Activated CD4-positive, alpha-beta memory T cell treated with anti-CD3 and anti-CD28 coated beads, Interleukin-2, amount 10 ng/mL, durations not matched to agents 7 days and 5 days (primary cell): Measurements from ENCODE around the gene TJAP1. TPM values are rescaled to one million over a fixed set of nuclear protein-coding genes. Genes with fewer than 3 reads are reported as not detected.

Source experiments
- CTCF ChIA-PET: fragments of 350-600 bp; sonication (Branson Sonifier 250); formaldehyde crosslinking; loops from one replicate; lab custom pipeline; 2021; ENCODE audit warnings: antibody characterized with exemption, inconsistent platforms; lab: Charles Lee
- POLR2A ChIA-PET: fragments of 350-600 bp; sonication (Branson Sonifier 250); formaldehyde crosslinking; loops from one replicate; lab custom pipeline; 2021; ENCODE audit warnings: antibody characterized with exemption; lab: Charles Lee
- DNase-seq: peaks from one replicate; pipeline ENCODE4 v3.0.0-alpha.2; 2020
- H3K27ac Mint-ChIP-seq: one replicate; pipeline ENCODE4 v1.8.0; 2021; ENCODE audit warnings: mild to moderate bottlenecking, mixed read lengths
- H3K27me3 Mint-ChIP-seq: one replicate; pipeline ENCODE4 v1.8.0; 2021; ENCODE audit warnings: mixed read lengths
- H3K36me3 Mint-ChIP-seq: one replicate; pipeline ENCODE4 v1.8.0; 2021; ENCODE audit warnings: low read depth, mixed read lengths
- H3K4me1 Mint-ChIP-seq: one replicate; pipeline ENCODE4 v1.8.0; 2021; ENCODE audit warnings: mixed read lengths
- H3K4me3 Mint-ChIP-seq: one replicate; pipeline ENCODE4 v1.8.0; 2021; ENCODE audit warnings: mild to moderate bottlenecking, mixed read lengths
- H3K9me3 Mint-ChIP-seq: one replicate; pipeline ENCODE4 v1.8.0; 2021; ENCODE audit warnings: mixed read lengths
- total RNA-seq, 2 experiments: library from RNA; stranded (reverse); gene quantifications; one replicate each; pipeline ENCODE4 v1.2.3, GENCODE V29; 2021

TJAP1 gene
- total RNA-seq, 2 experiments from 2014 or later, result 34.7 to 36.6 TPM

DNA sequence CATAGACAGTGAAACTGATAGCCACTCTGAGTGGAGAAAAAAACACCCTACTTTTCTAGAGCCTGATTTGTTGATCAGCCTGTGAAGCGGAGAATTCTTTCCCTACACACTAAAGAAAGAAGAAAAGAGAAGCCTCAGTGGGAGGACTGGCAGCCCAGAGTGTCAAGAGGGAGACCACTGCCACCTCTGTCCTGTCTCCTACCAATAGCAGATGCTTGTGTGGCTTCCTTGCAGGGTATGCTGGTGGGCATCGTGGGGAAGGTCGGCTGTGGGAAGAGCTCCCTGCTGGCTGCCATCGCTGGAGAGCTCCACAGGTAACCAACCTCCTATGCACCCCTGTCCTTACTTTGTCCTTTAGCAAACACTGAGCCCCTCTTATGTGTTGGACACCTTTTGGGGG, 39.7 kb upstream of the TJAP1 start:
- ChIA-PET POLR2A (interaction anchor here (1.0 to 1.6 kb wide), 2 partner anchors 9 to 18 kb away, joined by 3 to 5 read pairs; partner anchors contain the start of gene DLK2), CTCF (interaction anchor here (0.6 to 1.7 kb wide), 4 partner anchors 9 to 209 kb away, joined by 3 to 5 read pairs (median 4); partner anchors contain the start of gene DNPH1)
- H3K36me3 Mint-ChIP-seq, result peaks cover 5% of the 10 kb centered on the region
- no peak overlapping the region for H3K4me3 Mint-ChIP-seq
- H3K27me3 Mint-ChIP-seq, result no peaks in the 10 kb centered on the region
- no peak overlapping the region for H3K27ac Mint-ChIP-seq
- DNase-seq, result no peak
- no peaks in the 10 kb centered on the region for H3K4me1 Mint-ChIP-seq
- no peaks in the 10 kb centered on the region for H3K9me3 Mint-ChIP-seq

DNA sequence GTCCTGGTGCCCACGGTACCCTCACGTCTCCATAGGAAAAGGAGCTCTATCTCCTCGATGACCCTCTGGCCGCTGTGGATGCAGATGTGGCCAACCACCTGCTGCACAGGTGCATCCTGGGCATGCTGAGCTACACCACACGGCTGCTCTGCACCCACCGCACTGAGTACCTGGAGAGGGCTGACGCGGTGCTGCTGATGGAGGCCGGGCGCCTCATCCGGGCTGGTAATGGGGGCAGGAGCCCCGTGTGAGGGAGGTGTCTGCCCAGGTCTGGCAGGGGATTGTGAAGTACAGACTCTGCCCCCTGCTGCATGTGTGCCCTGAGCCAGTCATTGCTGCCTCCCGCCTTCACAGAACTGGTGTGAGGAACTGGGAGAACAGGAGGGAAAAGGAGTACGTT, 34.4 kb upstream of the TJAP1 start:
- DNase-seq, result no peak
- ChIA-PET POLR2A (interaction anchor here (1.0 to 1.2 kb wide), 2 partner anchors 15 to 75 kb away, joined by 3 to 5 read pairs; partner anchors contain the start of gene ABCC10), CTCF (no interaction called here)
- Mint-ChIP-seq H3K4me1 (no peaks in the 10 kb centered on the region), H3K27me3 (no peaks in the 10 kb centered on the region), H3K9me3 (no peaks in the 10 kb centered on the region), H3K4me3 (no peak overlapping the region), H3K36me3 (peaks cover 8% of the 10 kb centered on the region), H3K27ac (no peak overlapping the region)

DNA sequence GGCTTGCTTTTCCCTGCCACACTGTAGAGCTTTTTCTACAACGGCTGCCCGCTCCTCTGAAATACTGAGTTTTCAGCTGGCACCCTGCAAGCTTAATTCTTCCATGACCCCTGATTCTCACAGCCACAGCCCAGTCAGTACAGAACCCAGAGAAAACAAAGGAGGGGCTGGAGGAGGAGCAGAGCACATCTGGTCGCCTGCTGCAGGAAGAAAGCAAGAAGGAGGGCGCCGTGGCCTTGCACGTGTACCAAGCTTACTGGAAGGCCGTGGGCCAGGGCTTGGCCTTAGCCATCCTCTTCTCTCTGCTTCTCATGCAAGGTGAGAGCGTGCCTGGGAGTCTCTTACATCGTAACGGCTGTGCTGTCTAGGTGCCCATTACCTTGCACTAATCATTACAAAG, 33.3 kb upstream of the TJAP1 start:
- H3K27me3 Mint-ChIP-seq, result no peaks in the 10 kb centered on the region
- H3K4me3 Mint-ChIP-seq, result no peak overlapping the region
- H3K36me3 Mint-ChIP-seq, result peaks cover 17% of the 10 kb centered on the region
- H3K9me3 Mint-ChIP-seq, result no peaks in the 10 kb centered on the region
- POLR2A ChIA-PET, result interaction anchor here (1.2 kb wide), 1 partner anchor 16 kb away, joined by 5 read pairs; the partner anchor contains the start of gene ABCC10
- CTCF ChIA-PET, result no interaction called here
- no peak overlapping the region for H3K27ac Mint-ChIP-seq
- no peak for DNase-seq
- no peaks in the 10 kb centered on the region for H3K4me1 Mint-ChIP-seq

DNA sequence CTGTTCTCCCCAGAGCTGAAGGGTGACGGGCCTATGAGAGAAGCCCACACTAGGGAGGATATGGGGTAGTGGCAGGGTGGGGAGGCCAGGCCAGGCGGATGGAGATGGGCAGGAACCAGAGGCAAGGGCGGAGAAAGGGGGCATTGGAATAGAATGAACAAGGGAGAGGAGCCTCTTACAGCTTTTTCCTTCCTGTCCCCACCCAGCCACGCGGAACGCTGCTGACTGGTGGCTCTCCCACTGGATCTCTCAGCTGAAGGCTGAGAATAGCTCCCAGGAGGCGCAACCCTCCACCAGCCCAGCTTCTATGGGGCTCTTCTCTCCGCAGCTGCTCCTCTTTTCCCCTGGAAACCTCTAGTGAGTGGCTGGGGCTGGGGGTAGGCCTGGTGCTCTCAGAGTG, 32.8 kb upstream of the TJAP1 start:
- Mint-ChIP-seq H3K4me1 (no peaks in the 10 kb centered on the region), H3K36me3 (peaks cover 21% of the 10 kb centered on the region), H3K27ac (no peak overlapping the region), H3K27me3 (no peaks in the 10 kb centered on the region), H3K9me3 (no peaks in the 10 kb centered on the region), H3K4me3 (no peak overlapping the region)
- ChIA-PET POLR2A (no interaction called here), CTCF (no interaction called here)
- no peak for DNase-seq

DNA sequence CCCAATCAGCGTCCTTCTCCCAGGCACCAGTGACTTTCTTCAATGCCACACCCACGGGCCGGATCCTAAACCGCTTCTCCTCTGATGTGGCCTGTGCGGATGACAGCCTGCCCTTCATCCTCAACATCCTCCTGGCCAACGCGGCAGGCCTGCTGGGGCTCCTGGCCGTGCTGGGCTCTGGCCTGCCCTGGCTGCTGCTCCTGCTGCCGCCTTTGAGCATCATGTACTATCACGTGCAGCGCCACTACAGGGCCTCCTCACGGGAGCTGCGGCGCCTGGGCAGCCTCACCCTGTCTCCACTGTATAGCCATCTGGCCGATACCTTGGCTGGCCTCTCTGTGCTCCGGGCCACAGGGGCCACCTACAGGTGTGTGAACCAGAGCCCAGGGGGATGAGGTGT, 31.8 kb upstream of the TJAP1 start:
- Mint-ChIP-seq H3K36me3 (peaks cover 25% of the 10 kb centered on the region), H3K4me1 (no peaks in the 10 kb centered on the region), H3K27ac (no peak overlapping the region), H3K9me3 (no peaks in the 10 kb centered on the region), H3K27me3 (no peaks in the 10 kb centered on the region), H3K4me3 (no peak overlapping the region)
- no peak for DNase-seq
- POLR2A ChIA-PET, result no interaction called here
- CTCF ChIA-PET, result no interaction called here

DNA sequence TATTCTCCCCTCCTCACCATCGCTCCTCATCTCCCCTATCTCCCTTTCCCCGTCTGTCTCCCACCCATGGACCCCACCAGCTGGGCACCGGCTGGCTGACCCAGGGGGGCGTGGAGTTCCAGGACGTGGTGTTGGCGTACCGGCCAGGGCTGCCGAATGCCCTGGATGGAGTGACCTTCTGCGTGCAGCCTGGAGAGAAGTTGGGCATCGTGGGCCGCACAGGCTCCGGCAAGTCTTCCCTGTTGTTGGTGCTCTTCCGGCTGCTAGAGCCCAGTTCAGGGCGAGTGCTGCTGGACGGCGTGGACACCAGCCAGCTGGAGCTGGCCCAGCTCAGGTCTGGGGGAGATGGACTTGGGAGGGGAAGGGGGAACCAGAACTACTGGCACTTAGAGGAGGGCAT, 29.8 kb upstream of the TJAP1 start:
- H3K9me3 Mint-ChIP-seq, result no peaks in the 10 kb centered on the region
- no peak for DNase-seq
- peaks cover 26% of the 10 kb centered on the region for H3K36me3 Mint-ChIP-seq
- H3K4me1 Mint-ChIP-seq, result no peaks in the 10 kb centered on the region
- POLR2A ChIA-PET, result no interaction called here
- H3K4me3 Mint-ChIP-seq, result no peak overlapping the region
- H3K27me3 Mint-ChIP-seq, result no peaks in the 10 kb centered on the region
- H3K27ac Mint-ChIP-seq, result no peak overlapping the region
- CTCF ChIA-PET, result interaction anchor here (2.3 kb wide), 1 partner anchor 59 kb away, joined by 7 read pairs; no protein-coding TSS in a partner anchor

DNA sequence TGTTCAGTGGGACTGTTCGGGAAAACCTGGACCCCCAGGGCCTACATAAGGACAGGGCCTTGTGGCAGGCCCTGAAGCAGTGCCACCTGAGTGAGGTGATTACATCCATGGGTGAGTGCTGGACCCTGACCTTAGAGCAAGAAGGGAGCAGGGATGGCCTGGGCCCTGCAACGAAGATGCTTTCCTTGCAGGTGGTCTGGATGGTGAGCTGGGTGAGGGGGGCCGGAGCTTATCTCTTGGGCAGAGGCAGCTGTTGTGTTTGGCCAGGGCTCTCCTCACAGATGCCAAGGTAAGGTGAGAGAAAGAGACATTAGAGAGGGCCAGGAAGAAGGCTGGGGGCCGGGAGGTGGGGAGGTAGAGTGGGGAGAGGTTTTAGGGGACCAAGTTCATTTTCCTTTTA, 28.5 kb upstream of the TJAP1 start:
- ChIA-PET POLR2A (no interaction called here), CTCF (interaction anchor here (2.3 kb wide), 1 partner anchor 57 kb away, joined by 7 read pairs; no protein-coding TSS in a partner anchor)
- H3K4me3 Mint-ChIP-seq, result no peak overlapping the region
- H3K36me3 Mint-ChIP-seq, result peaks cover 26% of the 10 kb centered on the region
- H3K9me3 Mint-ChIP-seq, result no peaks in the 10 kb centered on the region
- H3K4me1 Mint-ChIP-seq, result no peaks in the 10 kb centered on the region
- no peak overlapping the region for H3K27ac Mint-ChIP-seq
- H3K27me3 Mint-ChIP-seq, result no peaks in the 10 kb centered on the region
- DNase-seq, result no peak

DNA sequence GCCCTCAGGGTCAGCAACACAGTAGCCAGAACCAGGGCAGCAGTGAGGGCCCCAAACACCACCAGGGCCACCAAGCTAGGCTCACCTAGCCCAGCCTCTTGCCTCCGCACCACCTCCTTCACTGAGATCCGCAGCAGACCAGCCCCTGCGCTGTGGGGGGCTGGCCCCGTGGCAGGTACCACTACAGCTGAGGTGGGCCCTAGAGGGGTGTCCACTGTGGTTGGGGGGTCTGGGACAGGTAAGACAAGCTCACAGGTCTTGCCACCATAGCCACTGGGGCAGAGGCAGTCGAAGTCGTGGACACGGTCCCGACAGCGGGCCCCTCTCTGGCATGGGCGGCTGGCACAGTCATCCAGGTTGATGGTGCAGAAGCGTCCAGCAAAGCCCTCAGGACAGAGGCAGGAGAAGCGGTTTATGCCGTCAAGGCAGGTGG, 26.7 kb upstream of the TJAP1 start:
- POLR2A ChIA-PET, result interaction anchor here (1.0 kb wide), 1 partner anchor 9 kb away, joined by 3 read pairs; no protein-coding TSS in a partner anchor
- CTCF ChIA-PET, result interaction anchor here (0.6 kb wide), 1 partner anchor 64 kb away, joined by 3 read pairs; no protein-coding TSS in a partner anchor
- Mint-ChIP-seq H3K27me3 (peaks cover 6% of the 10 kb centered on the region), H3K36me3 (peaks cover 26% of the 10 kb centered on the region), H3K27ac (no peak overlapping the region), H3K4me1 (peaks cover 10% of the 10 kb centered on the region), H3K9me3 (no peaks in the 10 kb centered on the region), H3K4me3 (no peak overlapping the region)
- DNase-seq, result no peak

DNA sequence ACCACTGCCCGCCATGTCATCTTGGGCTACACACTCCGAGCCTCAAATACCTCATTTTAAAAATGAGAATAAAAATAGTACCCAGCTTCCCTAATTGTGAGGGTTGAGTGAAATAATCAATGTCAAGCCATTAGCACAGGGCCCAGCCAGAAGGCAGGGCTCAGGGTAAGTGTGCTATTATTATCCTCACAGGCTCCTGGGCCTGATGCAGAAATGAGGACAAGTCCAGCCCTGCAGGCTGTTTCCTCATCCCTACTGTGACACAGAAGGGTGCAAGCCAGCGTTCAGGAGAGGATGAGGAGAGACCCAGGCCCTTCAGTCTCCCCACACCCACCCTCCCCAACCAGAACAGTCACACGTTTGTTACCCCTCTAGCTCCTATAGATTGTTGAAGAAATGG, 26.0 kb upstream of the TJAP1 start:
- H3K27me3 Mint-ChIP-seq, result peaks cover 13% of the 10 kb centered on the region
- DNase-seq, result no peak
- H3K4me1 Mint-ChIP-seq, result peaks cover 14% of the 10 kb centered on the region
- ChIA-PET CTCF (interaction anchor here (0.6 kb wide), 1 partner anchor 64 kb away, joined by 3 read pairs; no protein-coding TSS in a partner anchor), POLR2A (interaction anchor here (1.0 kb wide), 1 partner anchor 9 kb away, joined by 3 read pairs; no protein-coding TSS in a partner anchor)
- no peak overlapping the region for H3K4me3 Mint-ChIP-seq
- H3K36me3 Mint-ChIP-seq, result peaks cover 26% of the 10 kb centered on the region
- H3K27ac Mint-ChIP-seq, result no peak overlapping the region
- no peaks in the 10 kb centered on the region for H3K9me3 Mint-ChIP-seq

DNA sequence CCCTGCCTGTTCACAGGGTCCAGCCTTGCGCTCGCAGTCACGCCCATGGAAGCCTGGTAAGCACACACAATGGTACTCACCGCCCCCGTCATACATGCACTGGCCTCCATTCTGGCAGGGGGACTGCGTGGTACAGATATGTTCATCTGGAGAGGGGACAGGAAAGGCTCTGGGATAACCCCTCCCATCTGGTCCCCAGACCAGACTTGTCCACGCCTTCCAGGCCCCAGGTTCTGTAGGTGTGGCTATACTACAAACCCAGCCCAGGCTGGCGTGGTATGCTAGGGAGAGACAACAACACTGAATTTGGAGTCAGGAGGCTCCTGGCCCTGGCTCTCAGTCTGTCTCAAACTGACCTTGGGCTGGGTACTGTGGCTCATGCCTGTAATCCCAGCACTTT, 25.4 kb upstream of the TJAP1 start:
- Mint-ChIP-seq H3K27me3 (peaks cover 19% of the 10 kb centered on the region), H3K27ac (no peak overlapping the region), H3K4me1 (peaks cover 14% of the 10 kb centered on the region), H3K4me3 (no peak overlapping the region), H3K9me3 (no peaks in the 10 kb centered on the region), H3K36me3 (peaks cover 26% of the 10 kb centered on the region)
- no peak for DNase-seq
- ChIA-PET POLR2A (no interaction called here), CTCF (interaction anchor here (1.2 to 5.5 kb wide), 2 partner anchors 55 to 116 kb away, joined by 3 to 62 read pairs; no protein-coding TSS in a partner anchor)

DNA sequence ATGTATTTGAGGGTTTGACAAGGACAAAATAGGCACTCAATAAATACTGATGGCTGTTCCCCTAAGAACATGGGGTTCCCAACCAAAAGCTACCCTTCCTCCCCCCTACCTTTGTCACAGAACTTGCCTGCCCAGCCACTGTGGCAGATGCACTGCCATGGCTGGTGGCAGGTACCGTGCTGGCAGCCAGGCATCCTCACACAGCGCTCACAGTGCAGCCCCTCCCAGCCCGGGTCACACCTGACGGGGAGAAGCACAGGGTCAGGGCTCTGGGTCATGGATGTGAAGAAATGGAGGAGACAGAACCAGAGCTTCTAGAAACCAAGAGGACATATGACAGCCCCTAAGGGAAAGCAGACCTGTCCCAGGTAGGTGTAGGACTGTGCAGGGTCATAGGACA, 24.5 kb upstream of the TJAP1 start:
- H3K4me3 Mint-ChIP-seq, result no peak overlapping the region
- peaks cover 25% of the 10 kb centered on the region for H3K36me3 Mint-ChIP-seq
- DNase-seq, result no peak
- ChIA-PET POLR2A (no interaction called here), CTCF (interaction anchor here (1.0 to 5.5 kb wide), 4 partner anchors 12 to 117 kb away, joined by 3 to 62 read pairs (median 4); partner anchors contain the start of gene TJAP1)
- no peak overlapping the region for H3K27ac Mint-ChIP-seq
- no peaks in the 10 kb centered on the region for H3K9me3 Mint-ChIP-seq
- H3K27me3 Mint-ChIP-seq, result peaks cover 20% of the 10 kb centered on the region
- peaks cover 14% of the 10 kb centered on the region for H3K4me1 Mint-ChIP-seq

DNA sequence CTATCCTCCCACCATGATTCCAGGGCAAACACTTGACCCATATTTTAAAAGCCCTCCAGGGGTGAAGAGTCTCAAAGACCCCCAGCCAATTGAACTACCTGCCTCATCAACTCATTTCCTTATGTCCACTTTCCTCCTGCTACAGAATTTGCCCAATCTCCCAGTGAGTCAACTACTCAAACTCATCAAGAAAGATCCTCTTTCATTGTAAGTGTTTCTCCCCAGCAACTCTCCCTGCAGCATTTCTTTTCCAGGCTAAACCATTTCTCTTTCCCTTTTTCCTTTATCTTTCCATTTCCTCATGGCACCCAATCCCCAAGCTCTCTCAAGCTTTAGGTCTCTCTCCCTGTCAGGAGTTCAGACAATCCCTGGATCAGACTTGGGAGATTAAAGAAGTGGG, 23.5 kb upstream of the TJAP1 start:
- CTCF ChIA-PET, result interaction anchor here (0.7 to 5.5 kb wide), 5 partner anchors 13 to 131 kb away, joined by 3 to 62 read pairs (median 4); no protein-coding TSS in a partner anchor
- H3K36me3 Mint-ChIP-seq, result peaks cover 18% of the 10 kb centered on the region
- H3K9me3 Mint-ChIP-seq, result no peaks in the 10 kb centered on the region
- no peak overlapping the region for H3K27ac Mint-ChIP-seq
- H3K4me3 Mint-ChIP-seq, result peak overlapping the region; percentile 66
- no peak for DNase-seq
- POLR2A ChIA-PET, result interaction anchor here (1.3 kb wide), 1 partner anchor 56 kb away, joined by 3 read pairs; the partner anchor contains the start of gene LRRC73
- peaks cover 14% of the 10 kb centered on the region for H3K4me1 Mint-ChIP-seq
- H3K27me3 Mint-ChIP-seq, result peaks cover 20% of the 10 kb centered on the region

DNA sequence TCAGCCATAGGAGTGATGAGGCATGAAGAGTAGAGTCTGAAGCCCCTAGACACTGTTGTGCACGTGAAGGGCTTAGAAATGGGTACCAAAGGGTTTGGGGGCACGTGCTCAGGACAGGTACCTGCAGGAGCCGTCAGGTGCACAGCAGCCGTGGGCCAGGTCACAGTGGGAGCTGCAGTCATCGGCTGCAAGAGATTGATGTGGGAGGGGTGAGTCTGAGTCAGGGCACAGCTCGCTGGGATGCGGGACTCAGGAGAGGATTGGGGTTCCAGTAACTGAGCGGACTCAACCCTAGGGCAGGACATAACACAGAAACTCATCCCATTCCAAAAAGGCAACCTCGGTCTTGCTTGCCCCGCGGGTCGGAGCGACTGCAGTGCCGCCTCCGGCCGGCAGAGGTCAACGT, 23.1 kb upstream of the TJAP1 start:
- Mint-ChIP-seq H3K27me3 (peaks cover 20% of the 10 kb centered on the region), H3K4me3 (peak overlapping the region; percentile 66), H3K4me1 (peaks cover 14% of the 10 kb centered on the region), H3K27ac (no peak overlapping the region), H3K9me3 (no peaks in the 10 kb centered on the region), H3K36me3 (peaks cover 14% of the 10 kb centered on the region)
- ChIA-PET POLR2A (interaction anchor here (1.3 kb wide), 1 partner anchor 56 kb away, joined by 3 read pairs; the partner anchor contains the start of gene LRRC73), CTCF (interaction anchor here (0.7 to 5.5 kb wide), 4 partner anchors 42 to 132 kb away, joined by 3 to 62 read pairs (median 4); no protein-coding TSS in a partner anchor)
- DNase-seq, result peak; percentile 68
